Right lobe of liver (tissue), 4 donors: ENCODE results near the gene PPP2R5C.

ENCODE experiments used
- CTCF ChIP-seq, 4 donors: fragments of 200-600 bp in 3 of 4; fragments of 450-650 bp in 1 of 4; IDR thresholded peaks; one replicate each; pipeline versions ENCODE4 v1.5.1 to v1.8.0; 2016 to 2022; ENCODE audit warnings: antibody characterized with exemption in 4 of 4, mild to moderate bottlenecking in 2 of 4
- POLR2A ChIP-seq: fragments of 450-650 bp; IDR thresholded peaks from one replicate; pipeline ENCODE4 v1.6.1; 2017; ENCODE audit warnings: antibody characterized with exemption, mild to moderate bottlenecking
- donor health status: DM: no; HTN: no; CAD: no.
- donor health status: DM: no; HTN: no; CAD: no.
- donor health status: DM: no; HTN: yes; CAD: no.

GRCh38 chr14:101878822-101879528, 117.5 kb downstream of the PPP2R5C start:
- TF ChIP-seq CTCF (IDR thresholded peaks at IDR 0.05) (no peak), POLR2A (no peak)
